Activated CD8-positive, alpha-beta T cell treated with anti-CD3 and anti-CD28 coated beads for 36 hours (primary cell): ENCODE measurements around the gene REPIN1. TPM values are rescaled to one million over a fixed set of nuclear protein-coding genes. Genes with fewer than 3 reads are reported as not detected.

ENCODE experiments used
- ATAC-seq: fragments of 200-7000 bp; cut with Tn5 transposase; one replicate; pipeline ENCODE4 v1.10.0; 2021; ENCODE audit warnings: mild to moderate bottlenecking, moderate library complexity
- CTCF ChIA-PET: fragments of 350-600 bp; sonication (Branson Sonifier 250); formaldehyde crosslinking; loops from one replicate; lab custom pipeline; 2021; ENCODE audit warnings: antibody characterized with exemption; lab: Charles Lee
- POLR2A ChIA-PET: fragments of 350-600 bp; sonication (Branson Sonifier 250); formaldehyde crosslinking; loops from one replicate; lab custom pipeline; 2021; ENCODE audit warnings: antibody characterized with exemption; lab: Charles Lee
- DNase-seq: peaks from one replicate; pipeline ENCODE4 v3.0.0-alpha.2; 2020
- H3K27ac Mint-ChIP-seq: one replicate; pipeline ENCODE4 v1.8.0; 2021; ENCODE audit warnings: mild to moderate bottlenecking, mixed read lengths
- H3K27me3 Mint-ChIP-seq: one replicate; pipeline ENCODE4 v1.8.0; 2021; ENCODE audit warnings: mixed read lengths
- H3K36me3 Mint-ChIP-seq: one replicate; pipeline ENCODE4 v1.8.0; 2021; ENCODE audit warnings: low read depth, mixed read lengths
- H3K4me1 Mint-ChIP-seq: one replicate; pipeline ENCODE4 v1.8.0; 2021; ENCODE audit warnings: low read depth, mixed read lengths
- H3K4me3 Mint-ChIP-seq: one replicate; pipeline ENCODE4 v1.8.0; 2021; ENCODE audit warnings: mild to moderate bottlenecking, moderate library complexity, mixed read lengths
- H3K9me3 Mint-ChIP-seq: one replicate; pipeline ENCODE4 v1.8.0; 2021; ENCODE audit warnings: mixed read lengths
- intact Hi-C: fragments of 100-400 bp; cut with micrococcal nuclease; formaldehyde crosslinking; loops from one replicate; pipeline ENCODE4 v1.10.0; 2022
- total RNA-seq, 2 experiments: library from RNA; stranded (reverse); gene quantifications; one replicate each; pipeline ENCODE4 v1.2.3, GENCODE V29; 2021
- TF ChIP-seq, protein P1 (sequence below): fragments of 200-600 bp; IDR thresholded peaks from one replicate; pipeline ENCODE4 v1.8.0; 2022; ENCODE audit warnings: antibody characterized with exemption, mild to moderate bottlenecking

Gene REPIN1
- total RNA-seq, 2 experiments from 2014 or later, result 56.0 to 59.2 TPM

- TF ChIP-seq, protein P1, sequence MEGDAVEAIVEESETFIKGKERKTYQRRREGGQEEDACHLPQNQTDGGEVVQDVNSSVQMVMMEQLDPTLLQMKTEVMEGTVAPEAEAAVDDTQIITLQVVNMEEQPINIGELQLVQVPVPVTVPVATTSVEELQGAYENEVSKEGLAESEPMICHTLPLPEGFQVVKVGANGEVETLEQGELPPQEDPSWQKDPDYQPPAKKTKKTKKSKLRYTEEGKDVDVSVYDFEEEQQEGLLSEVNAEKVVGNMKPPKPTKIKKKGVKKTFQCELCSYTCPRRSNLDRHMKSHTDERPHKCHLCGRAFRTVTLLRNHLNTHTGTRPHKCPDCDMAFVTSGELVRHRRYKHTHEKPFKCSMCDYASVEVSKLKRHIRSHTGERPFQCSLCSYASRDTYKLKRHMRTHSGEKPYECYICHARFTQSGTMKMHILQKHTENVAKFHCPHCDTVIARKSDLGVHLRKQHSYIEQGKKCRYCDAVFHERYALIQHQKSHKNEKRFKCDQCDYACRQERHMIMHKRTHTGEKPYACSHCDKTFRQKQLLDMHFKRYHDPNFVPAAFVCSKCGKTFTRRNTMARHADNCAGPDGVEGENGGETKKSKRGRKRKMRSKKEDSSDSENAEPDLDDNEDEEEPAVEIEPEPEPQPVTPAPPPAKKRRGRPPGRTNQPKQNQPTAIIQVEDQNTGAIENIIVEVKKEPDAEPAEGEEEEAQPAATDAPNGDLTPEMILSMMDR, result no peak
- peak; percentile 71 for ATAC-seq
- peak; percentile 58 for DNase-seq
Measured at GRCh38 chr7:150340024-150340749, 28.4 kb upstream of the REPIN1 start.

GRCh38 chr7:150340875-150341262 is 27.8 kb upstream of the REPIN1 start:
- DNase-seq, result no peak
- H3K4me3 Mint-ChIP-seq, result no peak overlapping the region
- peaks cover 12% of the 10 kb centered on the region for H3K4me1 Mint-ChIP-seq
- intact Hi-C loops, result no loop called here
- no peaks in the 10 kb centered on the region for H3K9me3 Mint-ChIP-seq
- POLR2A ChIA-PET, result interaction anchor here (1.8 kb wide), 1 partner anchor 17 kb away, joined by 6 read pairs; the partner anchor contains the start of genes ACTR3C and LRRC61
- CTCF ChIA-PET, result no interaction called here
- H3K36me3 Mint-ChIP-seq, result peaks cover 3% of the 10 kb centered on the region
- ATAC-seq, result no peak
- H3K27me3 Mint-ChIP-seq, result peaks cover 15% of the 10 kb centered on the region
- H3K27ac Mint-ChIP-seq, result no peak overlapping the region
- TF ChIP-seq, protein P1, result no peak

More at GRCh38 chr7:150340024-150340749, 28.4 kb upstream of the REPIN1 start:
- no peak overlapping the region for H3K4me3 Mint-ChIP-seq
- peaks cover 3% of the 10 kb centered on the region for H3K36me3 Mint-ChIP-seq
- H3K4me1 Mint-ChIP-seq, result peaks cover 12% of the 10 kb centered on the region
- peaks cover 15% of the 10 kb centered on the region for H3K27me3 Mint-ChIP-seq
- intact Hi-C loops, result no loop called here
- CTCF ChIA-PET, result no interaction called here
- POLR2A ChIA-PET, result interaction anchor here (1.8 kb wide), 1 partner anchor 17 kb away, joined by 6 read pairs; the partner anchor contains the start of genes ACTR3C and LRRC61
- H3K9me3 Mint-ChIP-seq, result no peaks in the 10 kb centered on the region
- no peak overlapping the region for H3K27ac Mint-ChIP-seq

DNA sequence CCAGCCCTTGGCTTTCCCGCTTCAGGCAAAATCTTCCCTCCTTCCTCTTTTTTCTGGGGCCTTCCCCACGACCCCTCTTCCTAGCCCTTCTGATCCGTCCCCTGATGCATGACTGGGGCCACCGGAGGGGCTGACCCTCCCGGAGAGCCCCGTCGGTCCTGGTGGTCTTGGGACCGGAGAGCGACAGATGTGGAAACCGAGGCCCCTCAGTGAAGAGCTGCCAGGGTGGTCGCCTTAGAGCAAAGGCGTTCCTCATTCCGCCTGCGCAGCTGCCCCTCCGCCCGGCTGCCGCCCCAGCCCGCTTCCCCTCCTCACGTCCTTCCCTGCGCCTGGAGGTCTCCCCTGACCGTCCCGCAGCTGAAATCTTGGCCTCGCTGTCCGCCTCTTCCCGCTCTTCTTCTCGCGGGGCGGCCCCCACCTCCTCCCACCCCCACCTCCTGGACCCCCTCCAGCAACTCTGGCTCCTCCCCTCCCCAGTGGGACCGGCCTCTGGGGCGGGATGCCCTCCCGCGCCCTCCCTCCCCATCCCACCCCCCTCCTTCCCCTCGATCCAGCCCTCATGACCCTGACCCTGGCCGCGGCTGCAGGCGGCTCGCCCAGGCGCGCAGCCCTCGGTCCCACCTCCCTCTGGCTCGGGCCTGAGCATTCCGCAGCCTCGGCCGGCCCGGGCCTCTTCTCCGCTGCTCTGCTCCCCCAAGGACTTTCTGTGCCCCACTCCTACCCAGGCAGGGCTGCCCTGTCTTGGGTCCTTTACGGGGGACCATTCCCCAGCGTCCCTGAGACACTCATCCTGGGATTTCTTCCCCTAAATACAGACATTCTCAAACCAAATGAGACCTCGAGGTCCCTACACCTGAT is 27.1 kb upstream of the REPIN1 start, which contains the start of gene RARRES2:
RARRES2 (minus strand) TSS at position 367 of the 858 bp plus-strand sequence. CDS start 1,020 bp downstream, outside the sequence.
- ChIA-PET POLR2A (no interaction called here), CTCF (no interaction called here)
- H3K4me3 Mint-ChIP-seq, result no peak within 1 kb of the TSS
- peaks cover 18% of the 10 kb centered on the region for H3K27me3 Mint-ChIP-seq
- no peaks in the 10 kb centered on the region for H3K9me3 Mint-ChIP-seq
- intact Hi-C loops, result no loop called here
- no peak for DNase-seq
- no peak for ATAC-seq
- TF ChIP-seq, protein P1, result no peak
- H3K36me3 Mint-ChIP-seq, result peaks cover 3% of the 10 kb centered on the region
- peaks cover 12% of the 10 kb centered on the region for H3K4me1 Mint-ChIP-seq
- H3K27ac Mint-ChIP-seq, result no peak within 1 kb of the TSS

GRCh38 chr7:150342121-150342408 is 26.6 kb upstream of the REPIN1 start:
- TF ChIP-seq, protein P1, result no peak
- ATAC-seq (no peak), DNase-seq (no peak)
- no peak overlapping the region for H3K4me3 Mint-ChIP-seq
- ChIA-PET CTCF (no interaction called here), POLR2A (no interaction called here)
- peaks cover 18% of the 10 kb centered on the region for H3K27me3 Mint-ChIP-seq
- H3K27ac Mint-ChIP-seq, result no peak overlapping the region
- intact Hi-C loops, result no loop called here
- no peaks in the 10 kb centered on the region for H3K9me3 Mint-ChIP-seq
- peaks cover 12% of the 10 kb centered on the region for H3K4me1 Mint-ChIP-seq
- H3K36me3 Mint-ChIP-seq, result peaks cover 3% of the 10 kb centered on the region
